ENCODE results near the gene ZBTB20.

GRCh38 chr3:114800272-114801031 lies 346.6 kb downstream of the ZBTB20 start:
- TF ChIP-seq, protein P1, sequence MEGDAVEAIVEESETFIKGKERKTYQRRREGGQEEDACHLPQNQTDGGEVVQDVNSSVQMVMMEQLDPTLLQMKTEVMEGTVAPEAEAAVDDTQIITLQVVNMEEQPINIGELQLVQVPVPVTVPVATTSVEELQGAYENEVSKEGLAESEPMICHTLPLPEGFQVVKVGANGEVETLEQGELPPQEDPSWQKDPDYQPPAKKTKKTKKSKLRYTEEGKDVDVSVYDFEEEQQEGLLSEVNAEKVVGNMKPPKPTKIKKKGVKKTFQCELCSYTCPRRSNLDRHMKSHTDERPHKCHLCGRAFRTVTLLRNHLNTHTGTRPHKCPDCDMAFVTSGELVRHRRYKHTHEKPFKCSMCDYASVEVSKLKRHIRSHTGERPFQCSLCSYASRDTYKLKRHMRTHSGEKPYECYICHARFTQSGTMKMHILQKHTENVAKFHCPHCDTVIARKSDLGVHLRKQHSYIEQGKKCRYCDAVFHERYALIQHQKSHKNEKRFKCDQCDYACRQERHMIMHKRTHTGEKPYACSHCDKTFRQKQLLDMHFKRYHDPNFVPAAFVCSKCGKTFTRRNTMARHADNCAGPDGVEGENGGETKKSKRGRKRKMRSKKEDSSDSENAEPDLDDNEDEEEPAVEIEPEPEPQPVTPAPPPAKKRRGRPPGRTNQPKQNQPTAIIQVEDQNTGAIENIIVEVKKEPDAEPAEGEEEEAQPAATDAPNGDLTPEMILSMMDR (IDR thresholded peaks at IDR 0.05 in 8 of 11, conservative IDR thresholded peaks at IDR 0.05 in 3 of 11) = no peak
- TF ChIP-seq POLR2A (IDR thresholded peaks at IDR 0.05) = no peak
- TF ChIP-seq POLR2AphosphoS5 (IDR thresholded peaks at IDR 0.05) = no peak

Measured in spleen (tissue), 7 donors.